HG03045 (cell line): Measurements from ENCODE around the gene KMT2C.
"Not testable (repeated sequence)": the region's sequence is repeated elsewhere in the genome, so short reads cannot be mapped to it uniquely, and the experiment has no call there.

Source experiments
- ATAC-seq: cut with Tn5 transposase; IDR thresholded peaks from one replicate; pipeline ENCODE4 v1.9.1; 2021; ENCODE audit warnings: mild to moderate bottlenecking, moderate library complexity; ENCODE audit not compliant: unreplicated experiment

Gene KMT2C

DNA sequence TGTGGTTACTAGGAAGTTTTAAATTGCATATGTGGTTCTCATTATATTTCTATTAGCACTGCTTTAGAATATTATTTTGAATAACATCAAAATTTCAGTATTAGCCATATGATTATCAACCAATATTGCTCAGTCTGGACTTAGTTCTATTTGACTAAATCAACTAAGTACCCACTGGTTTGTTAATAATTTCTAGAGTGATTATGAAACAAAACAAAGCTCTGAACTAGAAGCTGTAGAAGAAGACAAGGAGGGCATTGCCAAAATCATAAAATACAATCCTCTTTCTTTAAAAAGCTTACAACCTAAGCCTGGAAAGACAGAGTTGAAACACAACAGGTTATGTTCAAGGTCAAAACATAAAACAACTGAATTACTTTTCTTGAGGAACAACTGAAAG, 204.7 kb downstream of the KMT2C start:
- ATAC-seq = no peak

DNA sequence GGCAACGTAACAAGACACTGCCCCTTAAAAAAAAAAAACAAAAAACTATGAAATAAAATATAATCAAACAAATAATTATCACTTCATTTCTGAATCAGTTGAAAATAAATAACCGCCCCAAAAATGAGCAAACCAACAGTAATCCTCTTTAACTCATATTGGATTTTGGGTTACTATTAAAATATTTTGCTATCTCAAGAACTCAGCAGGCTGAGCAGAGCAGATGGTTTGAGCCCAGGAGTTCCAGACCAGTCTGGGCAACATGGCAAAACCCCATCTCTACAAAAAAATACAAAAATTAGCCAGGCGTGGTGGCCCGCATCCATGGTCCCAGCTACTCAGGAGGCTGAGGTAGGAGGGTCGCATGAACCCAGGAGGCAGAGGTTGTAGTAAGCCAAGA, 216.2 kb downstream of the KMT2C start:
- ATAC-seq = not testable (repeated sequence)

DNA sequence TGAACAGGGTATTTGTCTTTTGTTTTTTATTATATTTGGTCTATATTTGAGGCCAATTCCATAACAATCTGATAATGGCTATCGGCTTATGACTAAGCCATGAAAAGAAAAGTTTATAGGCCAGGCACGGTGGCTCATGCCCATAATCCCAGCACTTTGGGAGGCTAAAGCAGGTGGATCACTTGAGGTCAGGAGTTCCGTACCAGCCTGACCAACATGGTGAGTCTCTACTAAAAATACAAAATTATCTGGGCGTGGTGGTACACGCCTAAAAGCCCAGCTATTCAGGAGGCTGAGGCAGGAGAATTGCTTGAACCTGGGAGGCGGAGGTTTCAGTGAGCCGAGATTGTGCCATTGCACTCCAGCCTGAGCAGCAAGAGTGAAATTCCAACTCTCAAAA, 227.0 kb downstream of the KMT2C start:
- ATAC-seq = not testable (repeated sequence)

DNA sequence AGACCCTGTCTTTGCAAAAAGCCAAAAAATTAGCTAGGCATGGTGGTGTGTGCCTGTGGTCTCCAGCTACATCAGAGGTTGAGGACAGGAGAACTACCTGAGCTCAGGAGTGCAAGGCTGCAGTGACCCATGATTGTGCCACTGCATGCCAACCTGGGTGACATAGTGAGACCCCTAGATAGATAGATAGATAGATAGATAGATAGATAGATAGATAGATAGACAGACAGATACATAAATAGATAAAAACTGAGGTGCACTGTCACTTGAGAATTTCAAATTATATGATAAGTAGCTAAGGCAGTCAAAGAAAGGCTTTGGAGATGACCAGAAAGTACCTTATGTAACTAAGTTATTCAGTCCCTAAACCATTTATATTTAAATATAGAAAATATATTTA, 231.4 kb downstream of the KMT2C start:
- ATAC-seq = not testable (repeated sequence)

DNA sequence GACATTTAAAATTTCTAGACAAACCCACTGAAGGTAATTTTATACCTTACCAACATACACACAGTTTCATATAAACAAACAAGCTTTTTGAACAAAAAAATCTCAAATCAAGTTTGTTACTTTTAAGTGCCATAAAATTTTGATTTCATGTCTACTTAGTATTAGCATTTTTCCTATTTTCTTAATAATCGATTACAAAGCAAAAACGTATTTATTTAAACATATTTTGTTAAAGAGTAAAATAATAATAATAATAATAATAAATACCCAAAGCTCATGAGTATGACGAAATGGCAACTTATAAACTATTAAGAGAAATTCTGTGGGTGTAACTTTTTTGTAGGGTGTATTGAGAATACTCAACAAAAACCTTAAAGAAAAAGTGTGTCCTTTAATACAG, 232.7 kb downstream of the KMT2C start:
- ATAC-seq = no peak

DNA sequence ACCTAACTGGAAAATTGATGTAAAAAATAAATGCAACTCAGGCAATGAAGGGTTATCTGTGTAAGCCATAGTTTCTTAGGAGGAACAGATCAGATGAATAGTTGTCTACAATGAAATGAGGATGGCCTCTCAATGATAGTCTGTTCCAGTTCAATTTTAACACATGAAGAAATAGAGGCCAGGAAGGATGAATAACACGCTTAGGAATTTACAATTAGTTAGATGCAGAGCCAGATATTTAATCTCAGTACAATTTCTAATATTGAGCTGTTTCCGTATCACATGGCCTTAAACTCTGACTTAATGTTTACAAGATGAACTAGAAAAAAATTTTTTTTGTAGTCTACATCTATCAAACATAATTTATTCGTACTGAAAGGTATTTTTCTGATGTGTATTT, 233.7 kb downstream of the KMT2C start:
- ATAC-seq = no peak

DNA sequence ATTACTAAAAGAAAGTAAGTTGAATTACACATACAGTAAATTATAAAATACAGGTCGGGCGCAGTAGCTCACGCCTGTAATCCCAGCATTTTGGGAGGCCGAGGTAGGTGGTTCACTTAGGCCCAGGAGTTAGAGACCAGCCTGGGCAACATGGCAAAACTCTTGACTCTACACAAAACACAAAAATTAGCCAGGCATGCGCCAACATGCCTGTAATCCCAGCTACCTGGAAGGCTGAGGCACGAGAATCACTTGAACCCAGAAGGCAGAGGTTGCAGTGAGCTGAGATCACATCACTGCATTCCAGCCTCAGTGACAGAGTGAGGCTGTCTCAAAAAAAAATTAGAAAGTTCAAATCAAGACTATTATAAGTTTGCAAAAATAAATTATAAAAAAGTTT, 235.4 kb downstream of the KMT2C start:
- no peak for ATAC-seq

DNA sequence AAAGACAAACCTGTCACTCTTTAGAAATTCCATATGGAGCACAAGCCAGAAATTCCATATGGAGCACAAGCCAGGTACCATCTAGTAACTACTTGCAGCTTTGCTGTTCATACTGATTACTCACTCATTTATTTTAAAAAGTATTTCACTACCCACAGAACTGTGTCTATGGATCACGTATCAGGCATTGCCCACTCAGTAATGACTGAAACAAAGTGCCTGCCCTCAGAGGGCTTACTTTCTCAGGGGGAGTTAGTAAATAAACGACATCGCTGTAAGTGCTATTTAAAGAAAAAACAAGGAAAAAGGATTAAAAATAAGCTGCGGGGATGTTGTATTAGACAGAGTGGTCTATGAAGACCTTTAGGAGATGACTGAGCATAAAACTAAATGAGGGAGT, 239.4 kb downstream of the KMT2C start:
- no peak for ATAC-seq

DNA sequence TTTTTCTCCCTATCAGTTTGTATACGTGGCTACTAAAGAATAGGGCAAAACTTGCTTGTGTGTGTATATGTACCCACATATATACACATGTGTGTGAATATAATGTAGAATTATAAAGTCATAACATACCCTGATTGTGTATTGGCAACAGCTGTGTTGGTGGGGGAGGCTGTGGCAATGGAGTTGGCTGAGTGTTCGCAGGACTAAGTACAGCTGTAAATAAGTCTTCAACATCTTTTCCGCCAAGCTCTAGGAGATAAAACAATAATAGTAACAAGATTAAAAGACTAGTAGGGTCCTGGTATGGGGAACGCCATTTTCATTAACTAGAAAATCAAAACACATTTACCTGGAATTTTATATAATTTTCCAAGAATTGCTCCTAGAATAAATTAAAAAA, 241.9 kb downstream of the KMT2C start:
- ATAC-seq = no peak

DNA sequence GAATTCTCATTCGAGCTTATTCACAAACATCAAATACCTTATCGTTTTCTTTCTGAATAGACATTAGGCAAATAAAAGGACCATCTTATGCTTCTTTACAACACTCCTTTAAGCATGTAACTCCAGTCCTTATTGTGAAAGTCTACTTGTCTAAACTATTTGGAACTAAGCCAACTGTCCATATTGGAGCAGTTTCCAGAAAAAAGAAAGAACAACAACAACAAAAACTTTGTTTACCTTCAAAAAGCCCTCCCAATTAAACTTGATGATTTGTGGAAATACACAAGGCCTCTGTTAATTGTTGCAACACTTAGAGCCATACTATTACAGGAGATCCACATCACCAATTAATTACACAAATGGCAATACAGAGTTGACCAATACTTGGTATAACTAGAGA, 246.7 kb downstream of the KMT2C start:
- ATAC-seq = no peak

DNA sequence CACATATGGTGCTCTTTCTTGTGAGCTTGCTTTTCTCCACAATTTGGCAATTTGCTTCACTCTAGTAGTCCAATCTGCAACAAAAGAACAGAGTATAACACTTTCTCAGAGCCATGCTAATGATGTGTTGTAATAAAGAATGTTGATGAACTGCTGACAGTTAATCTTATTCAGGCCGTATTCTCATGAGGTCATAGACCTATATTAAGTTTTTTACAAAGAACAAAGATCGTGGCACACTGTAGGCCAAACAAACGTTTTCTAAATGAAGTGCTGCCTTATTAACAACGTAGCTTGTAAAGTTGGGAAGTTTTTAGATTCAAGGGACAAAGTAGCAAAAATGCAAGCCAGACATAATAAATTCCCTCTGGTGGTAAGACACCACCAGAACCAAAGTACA, 250.2 kb downstream of the KMT2C start:
- no peak for ATAC-seq

DNA sequence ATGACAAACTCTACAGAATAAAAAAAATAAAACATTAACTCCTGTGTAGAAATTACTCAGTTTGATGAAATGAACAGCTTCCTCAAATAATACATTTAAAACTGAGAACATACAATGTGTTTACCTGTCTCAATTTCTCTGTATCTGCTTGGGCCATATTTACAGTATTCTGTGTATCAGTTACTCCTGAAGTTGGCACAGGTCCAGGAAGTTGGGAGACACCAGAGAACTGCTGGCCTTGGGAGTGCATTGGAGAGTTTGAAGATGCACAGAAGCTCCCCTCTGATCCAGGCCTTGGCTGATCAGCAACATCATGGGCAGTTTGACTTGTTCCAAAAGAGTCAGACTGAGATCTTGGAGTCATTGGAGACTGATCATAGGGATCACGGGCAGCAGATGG, 255.2 kb downstream of the KMT2C start:
- no peak for ATAC-seq

DNA sequence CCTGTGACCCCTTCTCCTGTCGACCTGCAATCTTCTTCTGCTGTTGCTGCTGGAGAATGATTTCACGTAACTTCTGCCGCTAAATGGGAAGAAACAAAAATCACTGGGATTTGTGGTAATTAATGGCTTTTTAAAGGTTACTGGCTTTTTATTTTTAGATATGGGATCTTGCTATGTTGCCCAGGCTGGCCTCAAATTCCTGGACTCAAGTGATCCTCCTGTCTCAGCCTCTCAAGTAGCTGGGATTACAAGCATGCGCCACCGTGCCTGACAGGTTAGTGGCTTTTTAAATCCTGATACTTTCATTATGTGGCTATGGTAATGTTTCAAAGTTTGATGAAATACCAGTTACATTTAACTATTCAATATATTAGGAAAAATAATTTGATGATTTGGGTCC, 255.8 kb downstream of the KMT2C start:
- no peak for ATAC-seq

DNA sequence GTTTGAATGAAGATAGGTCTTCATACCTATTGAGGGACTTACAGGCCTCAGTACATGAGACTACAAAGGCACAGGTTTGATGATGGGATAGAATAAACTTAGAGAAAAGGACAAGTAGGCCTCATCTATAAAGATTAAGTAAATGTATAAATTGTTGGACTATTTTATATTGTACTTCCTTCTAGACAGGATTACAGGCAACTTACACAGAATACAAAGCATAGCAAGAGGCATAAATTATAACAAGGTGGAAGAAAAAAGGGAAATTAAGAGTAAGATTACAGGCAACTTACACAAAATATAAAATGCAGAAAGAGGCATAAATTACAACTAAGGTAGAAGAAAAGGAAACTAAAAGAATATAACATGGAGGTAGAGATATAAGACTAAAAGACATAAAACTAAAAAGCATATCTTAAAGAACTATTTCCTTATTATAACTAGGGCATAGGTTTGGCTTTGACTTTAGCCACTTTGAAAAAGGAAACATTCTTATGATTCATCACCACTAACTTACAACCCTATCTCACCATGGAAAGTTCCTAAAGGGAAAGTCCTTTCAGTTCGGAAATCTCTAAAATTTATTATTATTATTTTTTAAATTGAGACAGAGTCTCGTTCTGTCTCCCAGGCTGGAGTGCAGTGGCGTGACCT, 257.3 kb downstream of the KMT2C start:
- ATAC-seq = no peak

DNA sequence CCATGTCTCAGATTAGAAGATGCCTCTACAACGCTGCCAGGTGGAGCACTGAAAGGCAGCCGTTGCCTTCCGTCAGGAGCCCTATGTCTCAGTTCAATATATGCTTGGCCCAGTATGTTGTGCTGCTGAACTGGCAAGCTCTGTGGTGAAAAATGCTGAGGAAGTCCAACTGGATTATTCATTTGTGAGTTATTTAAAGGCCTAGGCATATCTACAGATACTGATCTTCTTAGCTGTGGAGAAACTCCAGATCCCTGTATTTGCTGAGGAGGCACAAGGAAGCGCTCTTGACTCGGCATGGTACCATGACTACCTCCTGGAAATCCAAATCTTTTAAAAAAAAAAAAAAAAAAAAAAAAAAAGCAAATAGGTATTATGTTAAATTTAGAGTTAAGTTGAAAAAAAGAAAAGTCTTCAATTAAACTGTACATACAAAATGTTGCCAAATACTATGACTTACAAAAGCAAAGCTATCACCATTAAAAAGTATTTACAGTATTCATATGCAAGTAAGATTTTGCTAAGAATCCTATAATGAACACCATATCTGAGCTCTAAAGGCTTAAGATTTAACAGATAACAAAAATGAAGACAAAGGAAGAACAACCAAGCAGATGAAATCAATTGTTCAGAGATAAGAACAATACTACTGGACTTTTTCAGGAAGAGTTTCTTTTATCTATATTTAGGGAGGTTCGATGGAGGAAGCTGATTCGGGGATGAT, 258.0 kb downstream of the KMT2C start:
- no peak for ATAC-seq

DNA sequence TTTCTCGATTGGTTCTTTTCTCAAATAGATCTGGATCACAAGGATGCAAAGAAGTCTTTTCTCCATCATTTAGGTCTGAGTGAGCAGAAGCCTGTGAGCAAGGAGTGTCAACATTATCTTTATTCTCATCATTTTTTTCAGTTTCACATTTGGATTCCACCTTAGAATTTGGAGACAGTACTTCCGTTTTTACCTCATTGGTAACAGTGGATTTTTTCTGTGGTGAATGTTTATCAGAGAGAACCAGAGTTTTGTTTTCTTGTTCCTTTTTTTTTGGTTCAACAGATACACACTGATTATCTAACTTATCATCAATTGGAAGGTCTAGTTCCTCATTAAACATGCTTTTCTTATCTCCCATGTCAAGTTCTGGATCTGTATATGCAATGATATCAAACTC, 259.0 kb downstream of the KMT2C start:
- ATAC-seq = peak; percentile 62

DNA sequence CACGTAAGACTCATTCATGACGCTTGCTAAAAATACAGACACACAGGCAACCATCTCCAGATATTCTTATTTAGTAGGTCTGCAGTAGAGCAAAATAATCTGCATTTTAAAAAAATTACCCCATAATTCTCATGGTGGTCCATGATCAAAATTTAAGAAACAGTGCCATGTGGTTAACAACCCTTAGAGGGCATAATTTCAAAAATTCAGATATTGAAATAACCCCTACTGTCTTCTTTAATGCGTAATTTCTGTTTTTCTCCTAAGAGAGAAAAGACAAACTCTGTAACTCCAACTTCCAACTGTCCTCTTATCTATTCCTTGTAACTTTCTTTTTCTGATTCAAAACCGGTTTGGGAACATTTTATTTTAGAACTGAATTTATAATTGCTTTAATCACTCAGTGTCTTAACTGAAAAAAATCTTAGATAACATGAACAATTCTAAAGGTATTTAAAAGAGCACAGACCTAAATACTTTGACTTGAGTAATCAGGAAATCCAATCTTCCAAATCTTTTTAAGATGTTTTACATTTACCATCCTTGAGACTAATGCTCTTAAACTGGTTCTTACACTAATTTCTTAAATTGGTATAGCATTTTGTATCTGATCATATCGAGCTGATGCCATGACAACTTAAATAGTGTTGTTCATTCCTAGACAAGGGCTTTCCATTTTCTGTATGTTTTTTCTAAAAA, 262.3 kb downstream of the KMT2C start:
- ATAC-seq = no peak

DNA sequence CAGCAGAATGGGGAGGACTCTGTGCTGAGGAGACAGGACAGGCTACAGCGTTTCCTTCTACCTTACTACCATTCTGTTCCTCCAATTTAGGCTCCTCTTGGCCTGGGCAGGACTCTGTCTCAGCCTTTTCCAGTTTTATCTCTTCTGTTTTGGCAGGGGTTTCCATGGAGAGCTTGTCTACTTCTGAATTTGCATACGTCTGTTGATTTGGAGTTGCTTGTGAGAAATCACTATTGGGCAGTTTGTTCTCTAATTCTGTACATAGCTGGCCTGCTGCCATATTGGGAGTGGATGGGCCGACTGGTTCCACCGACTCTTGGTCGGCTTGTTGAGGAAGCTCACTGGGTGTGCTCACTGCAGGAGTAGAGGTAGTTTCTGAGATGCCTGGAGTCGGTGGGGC, 273.5 kb downstream of the KMT2C start:
- no peak for ATAC-seq

DNA sequence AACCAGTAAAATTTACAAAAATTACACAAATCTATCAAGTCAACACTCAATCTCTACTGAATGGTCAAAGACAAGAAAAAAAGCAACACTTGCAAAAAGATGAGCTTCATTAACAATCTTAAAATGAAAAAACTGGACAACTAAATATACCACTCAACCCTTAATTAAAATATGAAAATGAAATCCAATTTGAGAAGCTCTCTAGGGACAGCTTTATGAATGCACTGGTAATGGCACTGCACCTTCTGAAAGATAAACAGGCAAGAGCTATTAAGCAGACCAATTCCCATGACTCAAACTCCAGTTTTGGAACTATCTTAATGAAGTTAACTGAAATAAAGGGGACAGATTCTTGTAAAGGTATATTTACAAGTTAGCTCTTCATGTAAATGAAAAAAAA, 274.6 kb downstream of the KMT2C start:
- ATAC-seq = no peak

DNA sequence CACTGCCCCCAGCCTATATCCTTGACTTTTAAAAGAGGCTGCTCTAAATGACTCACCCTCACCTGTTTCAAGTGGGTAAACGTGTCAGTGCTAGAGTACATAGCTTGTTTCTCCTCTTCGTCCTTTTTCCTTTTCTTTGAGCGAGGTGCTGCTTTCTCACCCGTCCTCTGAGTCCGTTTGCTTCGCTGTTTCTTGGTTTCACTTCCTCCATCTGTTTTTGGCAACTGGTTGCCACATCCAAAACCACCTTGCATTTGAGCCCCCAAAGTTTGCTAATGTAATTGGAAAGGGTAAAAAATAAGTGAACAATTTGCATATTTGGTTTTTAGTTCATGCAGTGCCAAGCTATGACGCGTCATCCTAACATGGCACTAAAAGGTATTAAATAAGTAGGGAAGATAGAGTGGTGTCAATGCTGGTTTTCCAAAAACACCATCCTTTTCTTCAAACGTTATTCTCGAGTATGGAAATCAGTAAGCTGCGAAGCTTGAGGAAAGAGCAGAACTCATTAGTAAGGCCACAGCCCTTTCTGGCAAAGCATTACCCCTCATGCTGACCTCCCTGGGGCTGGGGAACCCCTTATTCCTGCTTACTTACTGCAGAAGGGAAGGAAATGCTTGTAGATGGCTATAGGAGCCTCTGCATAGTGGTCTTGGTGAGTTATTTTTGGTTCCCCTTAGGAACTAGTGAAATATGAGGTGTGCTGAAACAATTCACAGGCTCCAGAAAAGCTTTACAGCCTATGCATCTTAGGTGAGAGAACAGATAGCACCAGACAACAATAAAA, 276.8 kb downstream of the KMT2C start:
- ATAC-seq = peak; percentile 86

DNA sequence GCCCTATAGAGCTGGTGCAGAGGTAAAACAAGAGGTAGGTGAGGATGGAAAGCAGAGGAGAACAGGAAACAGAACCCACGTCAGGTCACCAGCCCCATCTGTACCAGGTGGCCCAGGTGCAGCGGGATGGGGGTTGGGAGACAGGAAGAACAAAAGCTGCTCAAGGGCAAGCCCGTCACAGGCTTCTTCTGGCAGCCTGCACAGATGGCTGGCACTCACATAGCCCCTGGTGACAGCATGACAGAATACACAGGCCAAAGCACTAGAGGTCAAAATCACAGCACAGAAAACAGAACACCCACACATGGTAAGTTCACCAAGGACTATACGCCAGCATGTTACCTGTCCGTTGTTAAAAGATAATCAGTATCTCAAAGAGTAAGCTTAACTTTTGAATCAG, 283.5 kb downstream of the KMT2C start:
- ATAC-seq = no peak
